Measurements from ENCODE around the gene HADH.

- TF ChIP-seq CTCF (conservative IDR thresholded peaks at IDR 0.05; ENCODE audit: low read depth, low read length) = no peak
- TF ChIP-seq EZH2 (IDR thresholded peaks at IDR 0.05; ENCODE audit: low read length, unreplicated experiment) = no peak
- no peak for TF ChIP-seq EZH2phosphoT487 (IDR thresholded peaks at IDR 0.05; ENCODE audit: borderline replicate concordance, low read length)
Observed at GRCh38 chr4:107997794-107998193, 8.1 kb downstream of the HADH start.
